ENCODE measurements around the gene HBG2. TPM values are rescaled to one million over a fixed set of nuclear protein-coding genes. Genes with fewer than 3 reads are reported as not detected.

Gene HBG2
- total and polyA plus RNA-seq, 4 donors, result 0.31 to 13,246 (median 4.6) TPM

DNA sequence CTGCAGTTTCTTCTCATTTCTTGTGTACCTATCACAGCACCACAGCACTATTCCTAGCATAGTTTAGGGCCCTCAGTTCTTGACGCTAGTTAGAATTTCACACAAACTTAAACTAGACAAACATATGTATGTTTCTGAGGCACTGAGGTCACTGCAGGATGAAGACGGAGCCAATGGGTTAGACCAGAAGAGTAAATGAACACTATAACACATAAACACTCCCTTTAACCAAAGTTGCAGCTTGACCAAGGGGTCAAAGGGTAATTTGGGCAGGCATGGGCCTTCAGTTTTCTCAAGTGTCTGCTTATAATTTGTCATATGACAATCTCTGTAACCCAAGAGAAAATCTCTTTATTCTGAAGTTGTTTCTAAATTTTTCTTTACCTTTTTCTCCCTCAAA lies 28.0 kb upstream of the HBG2 start:
- ATAC-seq (ENCODE audit: insufficient read depth, low FRiP score), result no peak
- H3K4me1 ChIP-seq (ENCODE audit: control insufficient read depth in 5 of 5, insufficient read depth in 5 of 5, low read length in 5 of 5), result no peaks in the 10 kb centered on the region
- no peak overlapping the region for H3K9ac ChIP-seq (ENCODE audit: insufficient read depth in 1 of 2, low read length in 2 of 2)
- H3K4me3 ChIP-seq, result no peak overlapping the region
- no peak overlapping the region for H3K27ac ChIP-seq (ENCODE audit: low read depth in 1 of 2, low read length in 1 of 2)
- H3K36me3 ChIP-seq (ENCODE audit: control insufficient read depth in 4 of 4, insufficient read depth in 4 of 4, low read length in 4 of 4), result no peaks in the 10 kb centered on the region
- DNase-seq, result no peak
- no peaks in the 10 kb centered on the region for H3K27me3 ChIP-seq (ENCODE audit: control insufficient read depth in 3 of 3, insufficient read depth in 3 of 3, low read length in 2 of 3)
- WGBS, 2 donors, result 68 to 85% methylated on average over 2 of the region's 2 CpGs
- TF ChIP-seq, protein P1, sequence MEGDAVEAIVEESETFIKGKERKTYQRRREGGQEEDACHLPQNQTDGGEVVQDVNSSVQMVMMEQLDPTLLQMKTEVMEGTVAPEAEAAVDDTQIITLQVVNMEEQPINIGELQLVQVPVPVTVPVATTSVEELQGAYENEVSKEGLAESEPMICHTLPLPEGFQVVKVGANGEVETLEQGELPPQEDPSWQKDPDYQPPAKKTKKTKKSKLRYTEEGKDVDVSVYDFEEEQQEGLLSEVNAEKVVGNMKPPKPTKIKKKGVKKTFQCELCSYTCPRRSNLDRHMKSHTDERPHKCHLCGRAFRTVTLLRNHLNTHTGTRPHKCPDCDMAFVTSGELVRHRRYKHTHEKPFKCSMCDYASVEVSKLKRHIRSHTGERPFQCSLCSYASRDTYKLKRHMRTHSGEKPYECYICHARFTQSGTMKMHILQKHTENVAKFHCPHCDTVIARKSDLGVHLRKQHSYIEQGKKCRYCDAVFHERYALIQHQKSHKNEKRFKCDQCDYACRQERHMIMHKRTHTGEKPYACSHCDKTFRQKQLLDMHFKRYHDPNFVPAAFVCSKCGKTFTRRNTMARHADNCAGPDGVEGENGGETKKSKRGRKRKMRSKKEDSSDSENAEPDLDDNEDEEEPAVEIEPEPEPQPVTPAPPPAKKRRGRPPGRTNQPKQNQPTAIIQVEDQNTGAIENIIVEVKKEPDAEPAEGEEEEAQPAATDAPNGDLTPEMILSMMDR (IDR thresholded peaks at IDR 0.05; ENCODE audit: control extremely low read depth, extremely low read depth), result no peak
- no peaks in the 10 kb centered on the region for H3K9me3 ChIP-seq (ENCODE audit: control insufficient read depth in 4 of 4, insufficient read depth in 3 of 4, low read length in 3 of 4)

DNA sequence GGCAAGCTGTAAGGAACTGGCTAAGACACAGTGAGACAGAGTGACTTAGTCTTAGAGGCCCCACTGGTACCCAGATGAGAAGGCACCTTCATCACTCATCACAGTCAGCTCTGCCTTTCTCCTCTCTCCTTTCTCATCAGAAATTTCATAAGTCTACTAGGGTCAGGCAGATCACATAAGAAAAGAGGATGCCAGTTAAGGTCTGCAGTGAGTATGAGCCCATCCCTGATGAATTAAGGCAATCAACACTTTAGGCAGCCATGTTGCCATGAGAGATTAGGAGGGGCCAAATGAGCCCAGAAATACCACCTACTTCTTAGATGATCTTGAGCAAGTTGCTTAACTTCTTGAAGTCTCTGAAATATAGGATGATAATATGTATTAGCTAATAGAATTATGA lies 27.0 kb upstream of the HBG2 start:
- no peak overlapping the region for H3K9ac ChIP-seq (ENCODE audit: insufficient read depth in 1 of 2, low read length in 2 of 2)
- H3K27me3 ChIP-seq (ENCODE audit: control insufficient read depth in 3 of 3, insufficient read depth in 3 of 3, low read length in 2 of 3), result no peaks in the 10 kb centered on the region
- DNase-seq (no peak), ATAC-seq (ENCODE audit: insufficient read depth, low FRiP score) (no peak)
- no peak overlapping the region for H3K4me3 ChIP-seq
- no peak overlapping the region for H3K27ac ChIP-seq (ENCODE audit: low read depth in 1 of 2, low read length in 1 of 2)
- TF ChIP-seq, protein P1 (IDR thresholded peaks at IDR 0.05; ENCODE audit: control extremely low read depth, extremely low read depth), result no peak
- no peaks in the 10 kb centered on the region for H3K9me3 ChIP-seq (ENCODE audit: control insufficient read depth in 4 of 4, insufficient read depth in 3 of 4, low read length in 3 of 4)
- H3K4me1 ChIP-seq (ENCODE audit: control insufficient read depth in 5 of 5, insufficient read depth in 5 of 5, low read length in 5 of 5), result no peaks in the 10 kb centered on the region
- no peaks in the 10 kb centered on the region for H3K36me3 ChIP-seq (ENCODE audit: control insufficient read depth in 4 of 4, insufficient read depth in 4 of 4, low read length in 4 of 4)

DNA sequence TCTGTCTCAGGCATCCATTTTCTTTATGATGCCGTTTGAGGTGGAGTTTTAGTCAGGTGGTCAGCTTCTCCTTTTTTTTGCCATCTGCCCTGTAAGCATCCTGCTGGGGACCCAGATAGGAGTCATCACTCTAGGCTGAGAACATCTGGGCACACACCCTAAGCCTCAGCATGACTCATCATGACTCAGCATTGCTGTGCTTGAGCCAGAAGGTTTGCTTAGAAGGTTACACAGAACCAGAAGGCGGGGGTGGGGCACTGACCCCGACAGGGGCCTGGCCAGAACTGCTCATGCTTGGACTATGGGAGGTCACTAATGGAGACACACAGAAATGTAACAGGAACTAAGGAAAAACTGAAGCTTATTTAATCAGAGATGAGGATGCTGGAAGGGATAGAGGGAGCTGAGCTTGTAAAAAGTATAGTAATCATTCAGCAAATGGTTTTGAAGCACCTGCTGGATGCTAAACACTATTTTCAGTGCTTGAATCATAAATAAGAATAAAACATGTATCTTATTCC lies 26.1 kb upstream of the HBG2 start:
- no peaks in the 10 kb centered on the region for H3K36me3 ChIP-seq (ENCODE audit: control insufficient read depth in 4 of 4, insufficient read depth in 4 of 4, low read length in 4 of 4)
- peak; percentile 78 for ATAC-seq (ENCODE audit: insufficient read depth, low FRiP score)
- TF ChIP-seq, protein P1 (IDR thresholded peaks at IDR 0.05; ENCODE audit: control extremely low read depth, extremely low read depth), result no peak
- H3K4me1 ChIP-seq (ENCODE audit: control insufficient read depth in 5 of 5, insufficient read depth in 5 of 5, low read length in 5 of 5), result no peaks in the 10 kb centered on the region
- no peak overlapping the region for H3K27ac ChIP-seq (ENCODE audit: low read depth in 1 of 2, low read length in 1 of 2)
- no peaks in the 10 kb centered on the region for H3K9me3 ChIP-seq (ENCODE audit: control insufficient read depth in 4 of 4, insufficient read depth in 3 of 4, low read length in 3 of 4)
- no peak overlapping the region for H3K4me3 ChIP-seq
- WGBS, 2 donors, result 31 to 46% methylated on average over 3 of the region's 3 CpGs
- no peaks in the 10 kb centered on the region for H3K27me3 ChIP-seq (ENCODE audit: control insufficient read depth in 3 of 3, insufficient read depth in 3 of 3, low read length in 2 of 3)
- peak in 1 of 3 donors; percentile 28 for DNase-seq
- H3K9ac ChIP-seq (ENCODE audit: insufficient read depth in 1 of 2, low read length in 2 of 2), result no peak overlapping the region

DNA sequence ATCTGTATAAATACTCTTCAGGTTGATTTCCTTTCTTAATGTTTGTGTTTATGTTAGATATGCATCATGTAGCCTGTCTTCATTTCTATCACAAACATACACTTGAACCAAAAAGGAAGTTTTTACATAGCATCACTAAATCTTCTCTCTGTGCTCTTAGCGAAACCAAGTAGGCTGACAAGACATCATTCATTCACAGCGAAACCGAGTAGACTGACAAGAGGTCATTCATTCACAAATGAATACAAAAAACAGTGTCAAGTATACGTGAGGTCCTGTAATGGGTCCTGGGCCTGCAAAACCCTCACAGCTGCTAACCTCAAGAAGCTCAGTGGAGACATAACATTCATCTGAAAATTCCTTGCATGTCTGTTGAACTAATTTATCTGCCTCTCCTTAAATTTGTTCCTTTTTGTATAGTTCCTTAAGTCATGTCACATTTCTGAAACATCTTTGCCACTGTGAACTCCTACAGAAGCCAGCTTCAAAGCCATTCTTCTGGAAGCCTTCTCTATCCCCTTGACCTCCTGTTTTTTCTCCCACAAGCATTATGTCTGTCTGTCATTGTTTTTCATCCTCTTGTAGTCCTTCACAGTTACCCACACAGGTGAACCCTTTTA lies 25.0 kb upstream of the HBG2 start:
- ATAC-seq (ENCODE audit: insufficient read depth, low FRiP score), result no peak
- DNase-seq, result no peak
- Histone ChIP-seq H3K27ac (ENCODE audit: low read depth in 1 of 2, low read length in 1 of 2) (no peak overlapping the region), H3K36me3 (ENCODE audit: control insufficient read depth in 4 of 4, insufficient read depth in 4 of 4, low read length in 4 of 4) (no peaks in the 10 kb centered on the region), H3K4me3 (no peak overlapping the region), H3K9me3 (ENCODE audit: control insufficient read depth in 4 of 4, insufficient read depth in 3 of 4, low read length in 3 of 4) (no peaks in the 10 kb centered on the region), H3K4me1 (ENCODE audit: control insufficient read depth in 5 of 5, insufficient read depth in 5 of 5, low read length in 5 of 5) (no peaks in the 10 kb centered on the region), H3K9ac (ENCODE audit: insufficient read depth in 1 of 2, low read length in 2 of 2) (no peak overlapping the region), H3K27me3 (ENCODE audit: control insufficient read depth in 3 of 3, insufficient read depth in 3 of 3, low read length in 2 of 3) (no peaks in the 10 kb centered on the region)
- TF ChIP-seq, protein P1 (IDR thresholded peaks at IDR 0.05; ENCODE audit: control extremely low read depth, extremely low read depth), result no peak
- WGBS, 2 donors, result 80 to 82% methylated on average over 4 of the region's 4 CpGs

Data from lung (tissue), 12 donors.